ENCODE results near the gene HAPSTR1.

- TF ChIP-seq SIN3A (IDR thresholded peaks at IDR 0.05; ENCODE audit: borderline replicate concordance, insufficient read depth, low read length) = no peak
- TF ChIP-seq POLR2AphosphoS5 (IDR thresholded peaks at IDR 0.05; ENCODE audit: low read depth, low read length) = no peak
These were observed 22.6 kb upstream of the HAPSTR1 start for GRCh38 chr16:9068886-9069285.
